Neural cell (in vitro differentiated cells): ENCODE measurements around the gene NPPA.

Experiments used
- EZH2 ChIP-seq: fragments of 200-600, 300-800 bp; shearing (Covaris generic), sonication (generic); IDR thresholded peaks from 2 replicates; pipeline ENCODE4 v1.6.1; 2014; ENCODE audit warnings: antibody characterized with exemption, low read length, borderline replicate concordance, mild to moderate bottlenecking; ENCODE audit not compliant: insufficient read depth, poor library complexity, severe bottlenecking
- POLR2AphosphoS5 ChIP-seq: IDR thresholded peaks from 2 replicates; pipeline ENCODE4 v1.6.1; 2012
- RAD21 ChIP-seq: fragments of 450-650 bp; conservative IDR thresholded peaks from 2 replicates; pipeline ENCODE4 v1.6.1; 2014; ENCODE audit warnings: antibody characterized with exemption, mild to moderate bottlenecking, moderate library complexity
- TAF1 ChIP-seq: IDR thresholded peaks from 2 replicates; pipeline ENCODE4 v1.6.1; 2012; ENCODE audit warnings: low read depth
- TF ChIP-seq, protein P1 (sequence below): fragments of 450-650 bp; IDR thresholded peaks from 2 replicates; pipeline ENCODE4 v1.5.1; 2014; ENCODE audit warnings: antibody characterized with exemption, mild to moderate bottlenecking, moderate library complexity; ENCODE audit not compliant: poor library complexity, severe bottlenecking

- no peak for TF ChIP-seq RAD21
- TF ChIP-seq TAF1: no peak
- TF ChIP-seq, protein P1, sequence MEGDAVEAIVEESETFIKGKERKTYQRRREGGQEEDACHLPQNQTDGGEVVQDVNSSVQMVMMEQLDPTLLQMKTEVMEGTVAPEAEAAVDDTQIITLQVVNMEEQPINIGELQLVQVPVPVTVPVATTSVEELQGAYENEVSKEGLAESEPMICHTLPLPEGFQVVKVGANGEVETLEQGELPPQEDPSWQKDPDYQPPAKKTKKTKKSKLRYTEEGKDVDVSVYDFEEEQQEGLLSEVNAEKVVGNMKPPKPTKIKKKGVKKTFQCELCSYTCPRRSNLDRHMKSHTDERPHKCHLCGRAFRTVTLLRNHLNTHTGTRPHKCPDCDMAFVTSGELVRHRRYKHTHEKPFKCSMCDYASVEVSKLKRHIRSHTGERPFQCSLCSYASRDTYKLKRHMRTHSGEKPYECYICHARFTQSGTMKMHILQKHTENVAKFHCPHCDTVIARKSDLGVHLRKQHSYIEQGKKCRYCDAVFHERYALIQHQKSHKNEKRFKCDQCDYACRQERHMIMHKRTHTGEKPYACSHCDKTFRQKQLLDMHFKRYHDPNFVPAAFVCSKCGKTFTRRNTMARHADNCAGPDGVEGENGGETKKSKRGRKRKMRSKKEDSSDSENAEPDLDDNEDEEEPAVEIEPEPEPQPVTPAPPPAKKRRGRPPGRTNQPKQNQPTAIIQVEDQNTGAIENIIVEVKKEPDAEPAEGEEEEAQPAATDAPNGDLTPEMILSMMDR: no peak
- no peak for TF ChIP-seq POLR2AphosphoS5
- no peak for TF ChIP-seq EZH2
Measured at GRCh38 chr1:11802616-11802972, 45.0 kb downstream of the NPPA start.
